Glomerular visceral epithelial cell (primary cell): Measurements from ENCODE around the gene NUMA1.

Experiments
- DNase-seq: peaks from one replicate; pipeline ENCODE4 v3.0.0-alpha.2; 2016; ENCODE audit errors: extremely low spot score

NUMA1 gene

DNA sequence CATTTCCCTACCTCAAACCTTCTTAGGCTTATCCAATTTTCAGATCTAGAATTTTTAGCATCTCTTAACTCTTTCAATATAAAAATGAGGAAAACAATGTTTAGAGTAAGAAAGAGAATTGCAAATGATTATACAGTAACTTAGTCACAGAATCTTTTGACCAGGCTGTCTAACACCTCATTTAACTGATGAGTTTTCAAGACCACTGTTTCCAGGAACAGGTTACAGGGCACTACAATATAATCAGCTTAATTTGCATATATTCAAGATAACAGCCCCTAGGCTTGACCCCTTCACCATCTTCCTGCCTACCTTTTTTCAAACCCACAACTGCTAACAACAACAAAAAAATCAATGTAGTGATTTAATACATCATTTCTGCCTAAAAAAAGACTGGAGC is 12.7 kb downstream of the NUMA1 start:
- DNase-seq = no peak

DNA sequence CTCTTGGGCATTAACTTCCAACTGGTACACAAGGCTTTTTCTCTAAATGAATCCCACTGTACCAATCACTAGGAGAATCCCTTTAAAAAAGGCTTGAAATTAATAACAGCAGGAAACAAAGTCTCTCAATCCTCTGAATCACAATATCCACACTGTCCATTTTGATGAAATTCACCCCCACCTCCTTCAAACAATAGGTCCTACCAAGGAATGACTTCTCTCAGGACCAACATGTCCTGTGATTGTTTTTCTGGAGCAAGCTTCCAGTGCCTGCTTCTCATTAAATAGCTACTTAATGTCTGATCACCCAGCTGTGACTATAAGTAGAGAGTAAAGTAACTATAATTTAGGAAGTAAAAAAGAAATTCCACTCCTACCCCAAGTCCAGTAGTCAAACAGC is 13.1 kb downstream of the NUMA1 start:
- no peak for DNase-seq

DNA sequence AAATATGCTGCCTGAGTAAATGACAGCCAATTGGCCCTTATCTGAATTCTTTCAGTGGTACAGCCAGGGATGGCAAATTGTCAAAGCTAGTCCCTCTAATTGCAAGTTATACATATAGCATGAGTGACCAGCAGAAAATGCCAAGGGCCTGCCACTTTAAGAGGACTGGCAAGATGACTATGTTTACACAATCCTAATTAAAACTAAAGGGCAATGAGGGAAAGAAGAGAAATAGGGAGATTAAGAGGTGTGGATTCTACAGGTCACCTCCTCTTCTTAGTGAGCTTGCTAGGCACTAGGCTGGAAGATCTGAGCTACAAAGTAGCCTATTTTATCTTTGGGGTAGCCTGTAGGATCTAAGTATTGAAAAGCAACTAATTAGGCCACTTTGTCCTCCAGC is 13.5 kb downstream of the NUMA1 start:
- no peak for DNase-seq

DNA sequence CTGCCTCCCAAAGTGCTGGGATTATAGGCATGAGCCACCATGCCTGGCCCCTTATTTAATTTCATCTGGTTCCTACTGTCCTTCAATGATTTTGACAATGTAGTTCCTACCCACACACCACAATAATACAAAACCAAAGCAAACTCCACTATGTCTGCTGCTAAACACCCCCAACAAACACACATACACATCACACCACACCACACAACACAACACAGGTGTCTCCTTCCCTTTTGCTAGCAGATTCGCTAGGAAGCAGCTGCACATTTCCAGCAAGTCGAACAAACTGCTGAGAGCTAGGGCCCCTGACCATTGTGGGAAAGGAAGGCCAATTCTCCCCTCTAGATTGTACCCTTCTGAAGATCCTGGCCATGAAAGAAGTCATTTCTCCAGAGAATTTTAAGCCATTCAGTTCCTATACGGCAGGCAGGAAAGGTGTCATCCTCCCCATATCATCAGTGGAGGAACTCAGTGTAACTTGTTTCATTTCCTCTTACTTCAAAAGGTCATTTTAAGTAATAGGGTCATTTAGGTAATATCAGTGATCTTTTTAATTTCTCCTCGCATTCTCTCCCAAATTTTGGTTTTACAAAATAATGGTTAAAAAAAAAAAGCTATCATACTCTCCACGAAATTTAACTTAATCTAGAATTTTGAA is 18.5 kb downstream of the NUMA1 start:
- DNase-seq = no peak

DNA sequence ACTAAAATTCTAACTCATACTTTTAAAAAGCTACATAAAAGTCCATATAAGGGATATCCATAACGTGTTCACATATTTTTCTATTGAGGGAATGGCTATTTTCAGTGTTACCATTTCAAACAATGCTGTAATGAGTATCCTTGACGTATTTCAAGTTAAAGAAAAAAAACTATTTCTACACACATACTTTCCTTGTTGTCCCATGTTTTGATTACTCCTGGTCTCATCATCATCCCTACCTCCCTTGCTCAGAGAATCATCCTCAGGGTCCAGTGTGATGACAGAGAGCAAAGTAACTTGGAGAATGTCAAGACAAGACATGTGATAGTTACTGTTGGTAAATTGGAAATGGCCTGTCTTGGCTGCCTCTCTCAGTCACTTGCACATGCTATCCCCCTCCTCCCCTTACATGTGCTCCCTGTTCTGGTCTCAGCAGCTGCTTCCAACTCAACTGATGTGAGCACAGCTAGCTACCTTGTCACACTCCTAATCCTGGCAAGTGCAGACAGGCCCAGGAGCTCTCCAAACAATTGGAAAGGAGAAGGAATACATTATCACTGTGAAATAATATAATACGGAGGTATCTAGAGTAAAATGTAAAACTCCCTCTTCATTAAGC is 21.8 kb downstream of the NUMA1 start:
- no peak for DNase-seq

DNA sequence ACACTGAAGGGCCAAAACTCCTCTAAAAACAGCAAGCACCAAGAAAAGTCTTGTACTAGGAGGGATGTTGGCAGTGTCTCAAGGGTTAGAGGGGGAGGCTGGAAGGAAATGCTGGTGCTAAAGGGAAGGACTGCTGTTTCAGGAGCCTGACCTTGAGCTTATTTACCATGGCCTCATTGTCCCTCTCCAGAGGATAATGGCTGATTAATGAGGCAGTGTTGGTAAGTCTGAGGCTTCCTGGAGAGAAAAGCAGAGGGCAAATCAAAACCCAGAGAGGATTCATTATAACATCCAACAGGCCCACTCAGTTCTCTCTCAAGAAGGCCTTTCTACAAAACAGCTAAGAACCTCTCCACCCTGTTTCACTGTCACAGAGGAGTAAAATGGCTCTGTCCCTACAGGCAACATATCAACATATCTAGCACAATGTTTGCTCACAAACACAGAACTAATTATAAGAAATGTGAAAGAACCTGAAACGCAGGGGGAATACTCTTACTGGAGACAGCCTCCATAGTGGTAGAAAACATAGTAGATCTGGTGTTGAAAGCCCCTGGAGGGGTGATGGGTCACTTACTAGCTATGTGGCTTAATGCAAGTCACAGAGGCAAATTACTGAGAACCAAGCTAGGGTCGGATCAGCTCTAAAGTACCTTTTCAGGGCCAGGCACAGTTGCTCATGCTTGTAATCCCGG is 31.4 kb downstream of the NUMA1 start:
- no peak for DNase-seq

DNA sequence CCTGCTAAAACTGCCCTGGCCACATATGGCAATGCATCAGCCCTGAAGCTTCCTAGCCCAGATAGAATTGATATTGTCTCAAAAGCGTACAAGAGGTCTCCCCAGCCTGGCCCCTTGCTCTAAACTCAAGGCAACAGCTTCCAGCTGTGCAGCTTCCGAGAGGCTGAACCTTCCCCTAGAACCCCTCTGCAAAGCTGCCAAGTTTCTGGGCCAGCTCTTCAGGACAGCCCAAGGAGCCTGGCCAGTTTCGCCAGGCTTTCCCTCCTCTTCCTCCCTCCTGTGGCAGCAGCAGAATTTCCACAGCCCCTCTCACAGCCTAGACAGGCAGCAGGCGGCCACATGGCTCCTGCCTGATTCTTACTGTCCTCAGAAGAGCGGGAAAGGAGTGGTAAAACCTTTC is 34.5 kb downstream of the NUMA1 start:
- DNase-seq = no peak

DNA sequence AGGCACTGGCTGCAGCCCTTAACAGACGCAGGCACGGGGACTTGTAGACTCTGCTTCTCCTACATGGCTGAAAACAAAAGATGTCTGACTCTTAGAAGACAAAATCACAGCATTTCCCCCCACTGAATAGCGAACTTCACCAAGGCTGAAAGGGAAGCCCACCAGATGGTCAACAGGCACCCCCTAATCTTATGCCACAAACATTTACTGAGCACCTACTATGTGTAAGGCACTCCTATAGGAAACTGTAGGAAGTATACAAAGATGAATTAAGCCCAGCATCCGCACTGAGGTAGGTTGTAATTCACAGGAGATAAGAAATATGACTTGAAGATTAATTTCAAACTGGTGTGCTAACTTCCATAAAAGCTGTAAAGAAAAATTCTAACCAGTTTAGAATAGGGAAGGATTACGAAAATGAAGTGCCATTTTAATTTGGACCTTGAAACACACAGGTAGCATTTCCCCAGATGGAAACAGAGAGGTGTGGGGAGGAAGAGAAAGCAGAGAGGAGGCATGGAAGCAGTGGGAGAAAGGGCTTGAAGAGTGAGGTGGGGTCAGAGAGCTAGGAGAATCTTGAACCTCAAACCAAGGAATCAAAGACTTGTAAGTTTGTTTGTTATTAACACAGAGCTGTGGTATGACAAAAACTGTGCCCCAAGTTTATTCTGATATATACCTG is 38.1 kb downstream of the NUMA1 start:
- no peak for DNase-seq

DNA sequence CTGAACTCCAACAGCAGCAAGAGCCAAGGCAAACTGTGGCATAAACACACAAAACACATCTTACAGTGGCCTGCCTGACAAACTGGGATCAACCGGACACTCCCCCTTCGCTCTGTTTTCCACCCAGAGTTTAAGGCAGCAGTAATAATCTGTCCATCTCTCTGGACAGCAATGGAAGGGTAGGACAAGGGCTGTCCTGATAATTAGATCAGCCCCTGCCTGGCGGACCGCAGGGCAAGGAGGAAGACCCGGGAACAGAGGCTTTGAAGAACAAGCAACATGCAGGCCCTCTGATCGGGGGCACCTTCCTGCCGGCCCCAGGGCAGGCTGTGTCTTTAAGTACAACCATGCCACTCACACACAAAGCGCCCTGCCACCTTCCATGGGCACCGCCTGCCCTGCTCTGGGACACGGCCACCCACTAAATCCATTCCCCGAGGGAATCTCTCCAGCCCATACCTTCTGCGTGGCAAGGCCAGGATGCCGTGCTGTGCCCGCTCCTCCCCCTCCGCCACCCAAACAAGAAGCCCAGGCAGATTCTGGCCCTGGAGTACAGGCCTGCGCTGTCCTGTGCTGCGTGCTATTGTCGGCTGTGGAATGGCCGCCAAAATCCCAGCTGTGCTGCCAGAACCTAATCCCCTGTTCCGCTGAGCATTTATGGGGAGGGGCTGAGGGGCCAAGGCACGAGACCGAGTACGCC is 38.8 kb downstream of the NUMA1 start:
- peak; percentile 68 for DNase-seq

DNA sequence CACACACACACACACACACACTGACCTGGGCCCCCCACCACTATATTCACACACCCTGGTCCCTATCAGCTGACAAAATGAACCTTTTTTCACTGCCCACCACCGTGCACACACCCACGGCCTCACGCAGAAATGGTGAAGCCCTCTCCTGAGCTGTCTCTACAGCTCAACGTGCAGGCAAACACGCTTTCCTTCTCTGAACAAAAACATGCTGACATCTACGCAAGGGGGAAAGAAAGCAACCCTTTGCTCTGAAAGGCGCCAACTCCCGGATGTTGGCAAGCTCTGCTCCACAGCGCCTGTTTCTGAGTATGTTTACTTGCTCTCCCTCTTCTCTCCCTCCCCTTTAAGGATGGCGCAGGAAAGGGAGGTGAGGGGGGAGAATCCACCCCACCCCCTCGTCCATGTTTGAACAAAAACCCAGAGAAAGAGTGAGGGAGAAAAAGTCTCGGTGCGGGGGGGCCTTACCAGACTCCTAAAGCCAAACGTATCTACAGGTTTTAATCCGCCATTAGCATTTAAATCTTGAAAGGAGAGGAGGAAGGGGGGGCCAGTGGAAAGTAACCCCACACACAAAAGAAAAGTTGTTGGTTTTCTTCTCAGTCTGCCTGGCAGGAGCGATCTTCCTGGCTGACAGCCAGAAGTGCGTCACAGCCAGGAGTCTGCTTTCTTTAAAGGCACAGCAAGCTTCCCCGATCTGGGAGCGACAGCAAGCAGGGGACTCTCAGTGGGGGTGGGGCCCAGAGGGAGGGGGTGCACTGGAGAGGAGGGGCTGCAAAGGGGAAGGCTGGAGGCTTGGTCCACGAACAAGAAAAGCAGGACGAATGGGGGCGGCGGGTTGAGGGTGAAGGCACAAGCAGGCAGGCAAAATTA is 39.6 kb downstream of the NUMA1 start:
- DNase-seq = peak; percentile 87

DNA sequence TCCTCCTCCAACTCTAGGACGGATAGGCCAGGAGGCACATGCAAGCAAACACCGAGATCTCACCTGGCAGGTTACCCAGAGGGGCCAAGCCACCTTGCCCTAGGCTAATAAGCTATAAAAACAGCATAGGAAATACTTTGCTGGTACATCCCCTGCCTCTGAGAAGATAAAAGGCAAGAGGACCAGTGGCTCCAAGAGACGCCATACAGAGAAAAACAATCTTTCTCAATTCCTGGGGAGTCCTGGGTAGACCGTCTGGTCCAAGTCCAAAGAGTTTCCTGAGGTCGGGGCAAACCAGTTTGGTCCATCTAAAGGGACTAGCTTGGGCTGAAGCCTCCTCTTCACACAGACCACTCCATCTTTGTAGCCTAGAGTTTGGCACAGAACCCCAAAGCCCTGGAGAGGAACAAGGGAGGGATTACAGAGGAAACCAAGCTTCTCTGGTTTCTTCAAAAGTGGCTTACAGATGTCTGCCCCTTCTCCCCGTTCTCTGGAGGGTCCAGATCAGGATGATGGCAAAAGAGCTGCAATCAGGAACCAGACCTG is 40.4 kb downstream of the NUMA1 start:
- no peak for DNase-seq

DNA sequence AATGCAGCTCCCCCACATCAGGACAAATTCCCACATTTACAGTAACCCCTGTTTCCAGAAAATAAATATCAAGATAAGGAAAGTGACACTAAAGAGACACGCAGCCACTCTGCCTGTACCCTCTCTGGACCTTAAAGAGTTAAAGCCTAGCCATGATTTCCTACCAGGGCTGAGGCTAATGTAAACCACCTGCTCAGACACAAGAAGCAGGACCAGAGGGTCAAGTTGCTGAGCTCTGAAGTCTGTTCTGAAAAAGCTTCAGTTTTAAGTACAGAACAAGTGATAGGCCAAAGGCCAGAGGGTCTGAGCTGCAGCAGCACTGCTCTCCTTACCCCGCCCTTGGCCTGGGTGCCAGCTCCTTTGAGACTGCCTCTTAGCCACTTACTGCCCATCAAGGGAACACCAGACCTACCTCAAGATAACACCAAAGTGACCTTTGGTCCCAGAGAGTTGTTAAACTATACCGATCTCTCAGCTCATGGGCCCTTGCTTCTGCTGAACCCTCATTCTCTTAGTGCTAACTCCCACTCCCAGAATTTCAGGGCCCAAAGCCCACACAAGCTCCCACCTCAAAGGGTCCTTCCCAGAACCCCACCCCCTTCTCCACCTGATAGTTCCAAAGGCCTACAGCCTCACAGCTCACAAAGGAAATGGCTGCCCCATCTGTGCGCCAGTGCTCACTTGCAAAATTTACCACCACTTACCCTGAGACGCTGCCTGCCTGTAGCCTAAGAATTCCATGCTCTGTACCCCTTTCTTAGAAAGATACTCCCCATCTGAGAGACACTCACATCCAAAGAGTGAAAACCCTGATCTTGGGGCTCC is 41.1 kb downstream of the NUMA1 start:
- DNase-seq = no peak

DNA sequence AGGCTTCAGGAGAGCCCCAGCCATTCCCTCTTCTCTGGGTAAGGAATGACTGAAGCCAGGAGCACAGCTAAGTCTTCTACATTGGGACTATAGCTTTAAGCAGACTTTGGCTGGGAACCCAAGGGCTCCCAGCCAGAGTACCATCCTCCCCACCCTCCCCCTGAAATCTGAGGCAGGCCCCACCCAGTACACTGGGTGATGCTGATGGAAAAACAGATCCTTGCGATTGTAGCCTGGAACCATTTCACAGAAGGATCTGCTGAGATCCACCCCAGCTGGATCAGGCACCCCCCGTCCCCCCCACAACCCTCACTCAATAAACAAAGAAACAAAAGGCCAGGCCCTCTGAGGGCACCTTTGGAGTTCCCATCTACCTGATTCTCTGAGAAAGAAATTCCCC is 41.9 kb downstream of the NUMA1 start:
- DNase-seq = no peak

DNA sequence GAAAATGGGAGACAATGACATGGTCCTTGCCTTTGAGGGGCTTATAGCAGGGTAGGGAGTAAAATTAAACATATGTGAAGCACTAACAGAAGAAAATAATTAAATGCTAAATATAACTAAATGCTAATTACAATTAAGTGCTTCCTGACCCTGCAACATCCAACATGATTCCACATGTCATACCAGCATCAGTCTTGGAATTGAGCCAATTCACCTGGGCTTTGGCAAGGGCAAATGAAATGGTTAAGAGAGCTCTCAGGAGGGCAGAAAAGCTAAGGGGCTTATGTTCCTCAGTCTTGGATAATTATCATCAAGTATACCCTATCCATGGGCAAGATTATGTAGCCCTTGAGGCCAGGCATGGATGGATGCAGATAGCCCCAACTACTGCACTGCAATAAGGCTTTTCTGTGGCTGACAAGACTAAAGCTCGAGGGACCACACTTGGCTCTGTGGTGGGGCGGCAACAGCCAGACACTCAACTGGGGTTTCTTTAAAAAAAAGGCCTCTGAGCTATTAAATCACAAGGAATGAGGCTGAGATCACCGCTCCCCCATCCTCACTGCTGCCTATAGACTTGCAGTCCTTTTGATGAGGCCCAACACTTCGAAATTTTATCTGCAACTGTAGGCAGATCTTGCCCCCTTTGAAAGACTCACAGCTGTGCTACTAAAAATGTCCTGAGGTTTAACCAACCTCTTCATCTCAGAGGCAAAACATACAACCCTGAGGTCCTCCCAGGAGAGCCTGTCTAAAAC is 42.6 kb downstream of the NUMA1 start:
- DNase-seq = no peak

DNA sequence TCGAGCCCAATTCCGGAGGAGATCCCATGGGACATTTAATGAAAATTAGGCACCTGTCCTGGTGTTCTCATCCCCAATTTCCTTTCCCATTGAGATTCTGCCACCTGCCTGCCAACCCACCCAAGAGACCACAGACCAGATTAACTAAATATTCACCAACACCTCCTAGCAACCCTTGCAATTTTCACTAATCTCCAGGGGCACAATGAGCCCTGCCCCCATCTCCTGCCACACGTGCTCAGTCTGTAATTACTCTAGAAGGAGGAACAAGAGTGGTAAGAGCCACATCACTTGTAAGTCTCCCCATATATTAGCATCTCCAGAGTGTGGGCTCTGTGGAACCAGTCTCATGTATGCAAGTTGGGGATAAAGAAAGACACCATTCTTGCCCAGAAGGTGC is 43.7 kb downstream of the NUMA1 start:
- no peak for DNase-seq

DNA sequence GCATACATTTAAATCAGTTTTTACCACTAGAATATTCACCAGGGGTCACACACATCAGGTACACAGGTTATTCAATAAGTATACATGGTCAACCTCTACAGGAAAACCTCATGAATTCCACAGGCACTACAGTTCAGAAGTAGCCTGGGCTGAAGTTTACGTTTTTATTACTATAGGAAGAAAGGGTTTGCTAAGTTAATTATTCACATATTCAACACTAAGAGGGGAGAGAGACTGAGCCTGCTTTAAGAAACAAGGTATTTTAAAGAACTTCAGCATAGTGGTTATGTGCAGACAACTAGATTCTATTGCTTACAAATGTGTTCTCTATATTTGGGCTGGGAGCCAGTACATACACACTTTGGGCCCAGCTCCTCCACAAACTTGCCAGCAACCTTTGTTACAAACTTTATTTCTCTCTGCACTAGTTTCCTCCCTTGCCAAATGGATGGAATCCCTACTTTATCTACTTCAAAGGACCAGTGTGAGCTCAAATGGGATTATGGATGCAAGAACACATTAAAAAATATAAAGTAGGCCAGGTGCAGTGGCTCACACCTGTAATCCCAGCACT is 49.8 kb downstream of the NUMA1 start:
- DNase-seq = no peak

DNA sequence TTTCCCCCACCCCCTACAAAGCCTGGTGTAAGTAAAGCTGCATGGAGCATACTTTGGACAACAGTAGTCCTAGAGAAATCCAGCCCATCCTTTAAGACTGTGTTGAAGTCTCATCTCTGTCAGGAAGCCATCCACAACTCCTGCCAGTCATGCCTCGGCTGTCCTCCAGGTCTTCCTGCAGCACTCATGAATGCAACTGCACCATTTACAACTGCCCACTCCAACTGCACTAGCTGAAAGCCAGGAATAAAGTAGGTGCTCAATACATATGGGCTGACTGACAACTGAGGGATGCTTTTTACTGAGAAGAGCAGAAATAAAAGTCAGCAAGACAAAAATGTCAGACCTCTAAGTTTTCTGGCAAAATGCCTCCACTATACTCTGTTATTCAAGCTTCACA is 54.3 kb downstream of the NUMA1 start:
- no peak for DNase-seq

DNA sequence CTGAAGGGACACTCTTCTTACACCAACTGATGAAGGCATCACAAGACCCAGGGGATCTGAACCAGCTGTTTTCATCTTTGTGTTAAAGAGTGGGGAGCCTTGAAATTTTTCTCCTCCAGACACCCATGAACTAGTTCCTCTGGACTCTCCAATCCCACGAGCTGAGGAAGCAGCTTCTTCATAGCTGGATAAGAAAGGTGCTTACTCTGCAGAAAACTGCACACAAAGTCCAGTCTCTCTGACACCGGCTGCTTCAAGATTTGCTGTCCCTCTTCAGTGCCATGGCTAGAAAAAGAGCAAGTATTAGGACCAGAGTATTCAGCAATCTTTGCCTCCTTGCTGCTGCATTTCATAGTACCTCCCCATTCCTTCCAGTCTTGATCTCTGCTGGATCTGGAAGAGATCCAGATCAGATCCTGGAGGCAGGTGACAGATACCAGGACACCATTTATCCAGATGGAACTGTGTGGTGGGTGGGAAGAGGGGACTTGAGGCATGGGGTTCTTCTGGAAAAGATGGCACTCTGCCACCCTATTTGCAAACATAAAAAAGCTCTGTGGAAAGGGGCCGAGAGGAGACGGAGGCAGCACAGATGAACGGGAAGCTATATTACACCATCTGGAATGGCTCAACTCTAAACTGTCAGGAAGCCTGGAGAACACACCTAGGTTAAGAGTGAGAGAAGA is 56.1 kb downstream of the NUMA1 start:
- DNase-seq = no peak
